Prostate gland (tissue), 2 donors: ENCODE results near the gene ARMC8.

Experiments used
- POLR2A ChIP-seq: fragments of 450-650 bp; IDR thresholded peaks from one replicate; pipeline ENCODE4 v1.6.1; 2016; ENCODE audit warnings: antibody characterized with exemption, mild to moderate bottlenecking
- TF ChIP-seq, protein P1 (sequence below), 4 experiments: fragments of 200-600 bp in 2 of 4; fragments of 450-650 bp in 2 of 4; sonication (generic) in 2 of 4; IDR thresholded peaks; 1 replicate in 3 of 4; 2 replicates in 1 of 4; pipeline ENCODE4 v1.5.1; 2016 to 2019; ENCODE audit warnings: antibody characterized with exemption in 4 of 4, mild to moderate bottlenecking in 2 of 4, moderate library complexity in 2 of 4

- TF ChIP-seq, protein P1, sequence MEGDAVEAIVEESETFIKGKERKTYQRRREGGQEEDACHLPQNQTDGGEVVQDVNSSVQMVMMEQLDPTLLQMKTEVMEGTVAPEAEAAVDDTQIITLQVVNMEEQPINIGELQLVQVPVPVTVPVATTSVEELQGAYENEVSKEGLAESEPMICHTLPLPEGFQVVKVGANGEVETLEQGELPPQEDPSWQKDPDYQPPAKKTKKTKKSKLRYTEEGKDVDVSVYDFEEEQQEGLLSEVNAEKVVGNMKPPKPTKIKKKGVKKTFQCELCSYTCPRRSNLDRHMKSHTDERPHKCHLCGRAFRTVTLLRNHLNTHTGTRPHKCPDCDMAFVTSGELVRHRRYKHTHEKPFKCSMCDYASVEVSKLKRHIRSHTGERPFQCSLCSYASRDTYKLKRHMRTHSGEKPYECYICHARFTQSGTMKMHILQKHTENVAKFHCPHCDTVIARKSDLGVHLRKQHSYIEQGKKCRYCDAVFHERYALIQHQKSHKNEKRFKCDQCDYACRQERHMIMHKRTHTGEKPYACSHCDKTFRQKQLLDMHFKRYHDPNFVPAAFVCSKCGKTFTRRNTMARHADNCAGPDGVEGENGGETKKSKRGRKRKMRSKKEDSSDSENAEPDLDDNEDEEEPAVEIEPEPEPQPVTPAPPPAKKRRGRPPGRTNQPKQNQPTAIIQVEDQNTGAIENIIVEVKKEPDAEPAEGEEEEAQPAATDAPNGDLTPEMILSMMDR (IDR thresholded peaks at IDR 0.05), result no peak
- no peak for TF ChIP-seq POLR2A
Observed at GRCh38 chr3:138139691-138140090, 47.4 kb upstream of the ARMC8 start.
